DMS79 treated with DMSO at 0.1 percent for 48 hours (cell line): ENCODE measurements around the gene CHCHD6.
"Not testable (repeated sequence)": the region's sequence is repeated elsewhere in the genome, so short reads cannot be mapped to it uniquely, and the experiment has no call there.

Experiments used
- DNase-seq: peaks from one replicate; lab custom pipeline; 2025; lab: John Stamatoyannopoulos, UW

The CHCHD6 gene

DNA sequence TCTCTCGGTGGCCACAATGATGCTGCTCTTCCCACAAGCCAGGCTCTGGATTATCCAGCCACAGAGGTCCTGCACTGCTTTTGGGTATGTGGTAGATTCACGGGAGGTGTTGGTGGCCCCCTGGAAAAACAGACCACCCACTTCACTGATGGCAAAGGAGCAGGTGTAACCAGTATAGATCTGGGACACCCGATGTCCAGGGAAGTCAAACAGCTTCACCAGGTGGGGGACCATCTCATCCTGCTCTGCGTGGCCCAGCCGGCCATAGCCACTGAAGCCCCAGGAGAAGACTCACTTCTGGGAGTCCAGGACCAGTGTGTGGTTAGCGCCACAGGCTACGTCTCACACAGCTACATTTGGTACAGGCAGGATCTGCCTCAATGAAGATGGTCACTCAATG, 62.6 kb downstream of the CHCHD6 start:
- DNase-seq, result no peak

DNA sequence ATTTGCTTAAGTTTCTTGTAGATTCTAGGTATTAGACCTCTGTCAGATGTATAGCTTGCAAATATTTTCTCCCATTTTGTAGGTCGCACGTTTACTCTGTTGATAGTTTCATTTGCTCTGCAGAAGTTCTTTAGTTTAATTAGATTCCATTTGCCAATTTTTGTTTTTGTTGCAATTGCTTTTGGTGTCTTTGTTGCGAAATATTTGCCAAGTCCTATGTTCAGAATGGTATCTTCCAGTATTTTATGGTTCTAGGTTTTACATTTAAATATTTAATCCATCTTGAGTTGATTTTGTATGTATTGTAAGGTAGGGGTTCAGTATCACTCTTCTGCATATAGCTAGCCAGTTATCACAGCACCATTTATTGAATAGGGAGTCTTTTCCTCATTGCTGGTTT, 64.9 kb downstream of the CHCHD6 start:
- no peak for DNase-seq

DNA sequence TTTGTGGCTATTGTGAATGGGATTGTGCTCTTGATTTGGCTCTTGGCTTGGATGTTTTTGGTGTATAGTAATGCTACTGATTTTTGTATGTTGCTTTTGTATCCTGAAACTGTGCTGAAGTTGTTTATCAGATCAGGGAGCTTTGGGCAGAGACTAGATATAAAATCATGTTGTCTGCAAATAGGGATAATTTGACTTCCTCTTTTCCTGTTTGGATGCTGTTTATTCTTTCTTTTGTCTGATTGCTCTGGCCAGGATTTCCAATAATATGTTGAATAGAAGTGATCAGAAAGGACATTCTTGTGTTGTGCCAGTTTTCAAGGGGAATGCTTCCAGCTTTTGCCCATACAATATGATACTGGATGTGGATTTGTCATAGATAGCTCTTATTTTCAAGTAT, 66.1 kb downstream of the CHCHD6 start:
- DNase-seq, result no peak

DNA sequence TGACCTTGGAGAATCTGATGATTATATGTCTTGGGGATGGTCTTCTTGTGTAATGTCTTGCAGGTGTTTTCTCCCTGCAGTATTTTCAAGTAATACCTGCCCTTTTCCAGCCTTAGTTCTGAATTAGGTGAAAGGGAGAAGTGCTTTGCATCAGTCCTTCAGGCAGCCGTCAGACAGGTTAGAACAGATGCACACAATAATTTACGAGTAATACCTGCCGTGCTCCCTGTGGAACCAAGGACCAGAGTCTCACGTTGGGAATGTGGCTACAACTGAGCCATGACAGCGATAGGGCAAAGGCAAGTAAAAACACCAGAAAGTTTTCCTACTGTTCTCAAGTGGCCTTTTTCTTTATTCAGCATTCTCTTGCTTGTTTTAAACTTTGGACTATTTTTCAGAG, 69.1 kb downstream of the CHCHD6 start:
- DNase-seq, result peak; percentile 14

DNA sequence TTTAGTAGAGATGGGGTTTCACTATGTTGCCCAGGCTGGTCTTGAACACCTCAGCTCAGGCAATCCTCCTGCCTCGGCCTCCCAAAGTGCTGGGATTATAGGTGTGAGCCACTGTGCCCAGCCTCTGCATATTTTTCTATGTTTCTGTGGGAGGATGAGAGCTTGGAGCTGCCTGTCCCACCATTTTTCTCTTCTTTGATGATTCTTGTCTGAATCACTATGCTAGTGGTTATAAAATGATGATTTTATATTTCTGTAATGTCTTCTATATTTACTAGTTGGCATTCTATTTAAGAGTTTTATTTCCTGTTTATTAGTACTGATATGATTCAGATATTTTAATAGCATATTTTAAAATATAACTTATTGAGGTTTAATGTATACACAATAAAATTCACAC, 69.7 kb downstream of the CHCHD6 start:
- DNase-seq, result no peak

DNA sequence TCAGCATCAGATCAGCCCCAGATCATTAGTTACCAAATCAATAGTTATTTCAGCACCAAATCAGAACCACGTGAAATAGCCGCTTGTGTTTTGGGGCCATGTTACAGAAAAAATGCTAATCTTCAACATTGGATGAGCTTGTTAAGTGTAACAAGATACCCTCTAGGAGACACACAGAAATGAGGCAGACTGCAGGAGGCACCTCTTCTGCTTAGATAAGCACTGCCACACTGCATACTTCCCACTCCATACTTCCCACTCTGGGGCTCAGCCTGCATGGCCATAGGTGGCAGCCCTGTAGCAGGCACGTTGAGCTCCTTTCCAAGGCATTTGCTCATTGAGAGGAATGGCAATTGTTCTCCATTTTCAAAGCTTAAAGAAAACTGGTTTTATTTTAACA, 73.3 kb downstream of the CHCHD6 start:
- DNase-seq, result no peak

DNA sequence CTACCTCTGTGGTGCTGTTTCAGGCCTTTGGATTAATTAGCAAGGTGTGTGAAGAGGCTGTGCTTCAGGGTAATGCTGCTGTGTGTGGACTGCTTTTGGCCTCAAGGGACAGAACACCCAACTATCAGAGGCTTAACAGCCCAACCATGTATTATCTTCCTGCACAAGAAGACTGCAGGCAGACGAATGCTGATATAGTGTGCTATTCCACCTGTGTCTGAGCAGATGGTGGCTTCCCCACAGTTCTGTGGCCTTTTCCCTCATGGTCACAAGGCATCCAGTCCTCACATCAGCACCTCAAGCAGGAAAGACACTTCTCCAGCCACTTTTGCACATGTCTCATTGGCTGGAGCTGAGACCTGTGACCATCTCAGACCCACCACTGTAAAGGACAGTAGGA, 76.6 kb downstream of the CHCHD6 start:
- no peak for DNase-seq

DNA sequence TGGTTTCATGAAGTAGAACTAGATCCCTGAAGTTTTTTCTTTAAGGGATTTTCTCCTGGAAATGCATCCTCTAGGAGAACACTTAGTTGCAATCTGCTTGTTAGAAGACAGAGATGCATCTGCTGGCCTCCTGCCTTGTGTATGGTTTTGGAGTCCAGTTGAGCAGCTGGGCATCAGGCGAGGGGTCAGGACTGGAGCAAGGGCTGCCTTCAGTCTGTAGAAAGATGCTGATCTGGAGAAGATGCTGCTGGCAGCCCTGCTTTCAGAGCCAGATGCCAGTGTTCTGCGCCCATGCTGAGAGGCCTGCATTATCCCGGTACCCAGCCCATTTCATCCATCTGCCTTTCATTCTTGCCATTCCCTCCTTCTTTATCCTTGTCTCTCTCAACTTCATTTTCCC, 77.4 kb downstream of the CHCHD6 start:
- DNase-seq, result no peak

DNA sequence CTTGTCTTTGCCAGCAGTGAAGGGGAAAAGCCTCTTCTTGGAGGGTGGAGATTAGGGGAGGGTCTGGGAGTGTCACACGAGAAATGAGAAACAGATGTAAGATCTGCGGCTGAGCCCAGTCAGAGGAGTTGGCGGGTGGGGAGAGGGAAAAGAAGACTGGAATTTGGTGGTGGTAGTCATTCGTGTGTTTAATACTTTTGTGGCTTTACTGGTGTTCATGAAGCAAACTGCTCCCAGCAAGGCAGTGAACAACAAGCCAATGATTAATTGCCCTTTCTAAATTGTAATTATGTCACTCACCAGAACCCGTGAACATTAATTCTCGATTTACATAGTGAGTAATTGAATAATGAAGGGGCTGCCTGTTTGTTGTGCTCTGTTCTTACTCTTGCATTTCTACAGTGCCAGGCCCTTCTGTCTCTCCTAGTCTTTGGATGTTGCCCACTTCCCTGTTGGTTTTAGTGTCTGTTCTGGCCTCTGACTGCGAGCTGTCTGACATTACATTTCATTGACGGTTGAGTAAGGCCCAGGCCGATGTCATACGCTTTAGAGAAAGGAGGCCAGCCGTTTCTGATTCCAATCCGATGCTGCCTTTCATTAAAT, 78.0 kb downstream of the CHCHD6 start:
- DNase-seq, result no peak

DNA sequence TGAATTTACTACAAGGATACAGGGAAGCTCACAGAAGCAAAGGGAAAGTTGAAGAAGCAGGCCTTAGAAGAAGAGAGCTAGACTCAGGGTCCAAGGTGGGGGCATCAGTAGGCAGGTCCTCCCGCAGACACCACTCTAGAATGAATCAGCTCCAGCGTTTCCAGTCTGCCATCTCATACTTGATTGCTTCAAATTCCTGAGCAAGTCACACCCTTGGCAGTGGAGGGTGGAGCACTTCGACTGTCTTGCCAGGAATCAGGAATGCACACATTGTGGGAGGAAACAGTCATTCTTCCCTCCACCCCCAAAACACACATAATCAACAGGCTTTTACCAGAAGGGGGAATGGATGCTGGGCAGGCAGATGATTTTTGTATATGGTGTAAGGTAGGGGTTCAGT, 78.5 kb downstream of the CHCHD6 start:
- DNase-seq, result no peak

DNA sequence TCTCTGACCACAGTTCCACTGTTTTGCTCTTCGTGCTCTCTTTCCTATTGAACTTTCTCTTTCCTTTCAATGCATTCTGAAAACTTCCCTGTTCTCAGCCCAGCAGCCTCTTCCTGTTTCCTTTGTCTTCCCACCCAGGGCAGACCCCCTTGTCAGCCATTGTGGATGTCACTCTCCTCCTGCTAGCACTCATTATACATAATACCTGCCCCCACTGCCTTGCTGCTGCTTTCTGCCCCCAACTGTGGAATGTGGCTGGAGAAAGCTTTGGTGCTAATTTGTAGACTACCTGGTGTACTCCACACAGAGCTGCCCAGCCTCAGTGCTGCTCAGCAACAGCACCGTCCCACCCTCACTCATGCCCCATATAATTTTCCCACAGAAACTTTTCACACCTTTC, 80.2 kb downstream of the CHCHD6 start:
- DNase-seq, result no peak

DNA sequence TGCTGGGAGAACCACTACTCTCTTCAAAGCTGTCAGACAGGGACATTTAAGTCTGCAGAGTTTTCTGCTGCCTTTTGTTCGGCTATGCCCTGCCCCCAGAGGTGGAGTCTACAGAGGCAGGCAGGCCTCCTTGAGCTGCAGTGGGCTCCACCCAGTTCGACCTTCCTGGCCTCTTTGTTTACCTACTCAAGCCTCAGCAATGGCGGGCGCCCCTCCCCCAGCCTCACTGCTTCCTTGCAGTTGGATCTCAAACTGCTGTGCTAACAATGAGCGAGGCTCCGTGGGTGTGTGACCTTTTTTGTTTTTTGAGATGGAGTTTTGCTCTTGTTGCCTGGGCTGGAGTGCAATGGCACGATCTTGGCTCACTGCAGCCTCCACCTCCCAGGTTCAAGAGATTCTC, 87.3 kb downstream of the CHCHD6 start:
- not testable (repeated sequence) for DNase-seq

DNA sequence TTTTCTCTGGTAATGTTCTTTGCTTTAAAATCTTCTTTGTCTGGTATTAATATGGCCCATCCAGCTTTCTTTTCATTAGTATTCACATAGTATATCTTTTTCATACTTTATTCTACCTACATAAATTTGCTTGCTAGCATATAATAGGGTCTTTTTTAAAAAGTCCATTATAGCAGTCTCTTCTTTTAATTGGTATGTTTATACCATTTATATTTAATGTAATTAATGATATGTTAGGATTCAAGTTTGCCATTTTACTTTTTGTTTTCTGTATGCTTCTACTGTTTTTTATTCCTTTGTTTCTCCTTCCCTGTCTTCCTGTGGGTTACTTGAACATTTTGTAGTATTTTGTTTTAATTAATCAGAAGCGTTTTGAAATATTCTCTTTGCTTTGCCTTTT, 89.0 kb downstream of the CHCHD6 start:
- no peak for DNase-seq

DNA sequence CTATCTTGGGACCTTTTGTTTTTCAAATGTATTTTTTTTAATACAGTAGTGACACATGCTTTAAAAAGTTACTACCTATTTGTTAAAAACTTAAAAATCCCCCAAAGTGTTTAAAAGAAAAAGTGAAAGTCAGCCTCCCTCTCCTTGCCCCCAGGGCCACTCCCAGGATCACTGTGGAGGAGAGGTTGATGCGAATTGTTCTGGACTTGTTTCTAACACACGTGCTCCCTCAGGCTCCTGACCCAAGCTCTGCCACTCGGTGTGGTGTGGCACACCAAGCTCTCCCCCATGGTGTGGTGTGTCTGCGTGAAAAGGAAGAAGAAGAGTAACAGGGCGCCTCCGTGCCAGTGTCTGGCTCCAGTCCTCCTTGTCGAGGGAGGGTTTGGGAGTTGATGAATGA, 93.5 kb downstream of the CHCHD6 start:
- DNase-seq, result no peak

DNA sequence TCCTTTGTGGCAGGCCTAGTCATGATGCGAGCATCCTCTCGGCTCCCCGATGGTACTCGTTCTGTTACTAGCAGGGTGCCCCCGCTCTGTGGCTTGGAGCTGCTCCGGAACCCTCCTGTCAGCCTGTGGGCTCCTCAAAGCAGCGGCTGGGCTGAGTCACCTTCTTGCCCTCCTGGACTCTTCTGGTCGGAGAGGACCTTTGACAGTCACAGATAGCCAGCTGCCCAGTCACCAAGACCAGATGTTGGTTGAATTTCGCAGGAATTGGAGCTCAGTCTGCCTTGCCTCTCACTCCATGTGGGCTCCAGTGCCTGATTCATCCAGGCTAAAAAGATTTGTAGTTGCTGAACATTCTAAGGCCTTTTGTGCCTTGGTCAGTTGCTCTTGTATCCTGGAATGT, 94.5 kb downstream of the CHCHD6 start:
- DNase-seq, result no peak

DNA sequence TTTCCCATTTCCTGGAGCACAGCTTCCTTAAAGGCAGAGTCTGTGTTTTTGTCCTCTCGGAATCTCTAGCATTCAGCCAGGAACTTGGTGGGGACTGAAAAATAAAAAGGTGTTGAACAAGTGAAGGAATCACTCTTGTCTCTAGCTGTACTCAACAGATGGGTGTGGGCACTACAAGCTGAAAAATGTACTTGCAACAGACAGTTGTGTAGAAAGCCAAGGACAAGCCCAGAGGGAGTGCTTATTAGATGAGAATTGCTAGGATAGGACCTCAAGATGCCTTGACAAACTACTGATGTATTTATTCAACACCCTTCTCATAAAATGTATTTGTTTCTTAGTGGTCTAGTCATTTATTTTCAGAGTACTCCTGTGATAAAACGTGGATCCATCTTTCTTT, 95.1 kb downstream of the CHCHD6 start:
- DNase-seq, result no peak

DNA sequence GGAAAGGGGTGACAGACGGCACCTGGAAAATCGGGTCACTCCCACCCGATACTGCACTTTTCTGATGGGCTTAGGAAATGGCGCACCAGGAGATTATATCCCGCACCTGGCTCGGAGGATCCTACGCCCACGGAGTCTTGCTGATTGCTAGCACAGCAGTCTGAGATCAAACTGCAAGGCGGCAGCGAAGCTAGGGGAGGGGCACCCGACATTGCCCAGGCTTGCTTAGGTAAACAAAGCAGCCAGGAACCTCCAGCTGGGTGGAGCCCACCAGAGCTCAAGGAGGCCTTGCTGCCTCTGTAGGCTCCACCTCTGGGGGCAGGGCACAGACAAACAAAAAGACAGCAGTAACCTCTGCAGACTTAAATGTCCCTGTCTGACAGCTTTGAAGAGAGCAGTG, 97.3 kb downstream of the CHCHD6 start:
- DNase-seq, result not testable (repeated sequence)

DNA sequence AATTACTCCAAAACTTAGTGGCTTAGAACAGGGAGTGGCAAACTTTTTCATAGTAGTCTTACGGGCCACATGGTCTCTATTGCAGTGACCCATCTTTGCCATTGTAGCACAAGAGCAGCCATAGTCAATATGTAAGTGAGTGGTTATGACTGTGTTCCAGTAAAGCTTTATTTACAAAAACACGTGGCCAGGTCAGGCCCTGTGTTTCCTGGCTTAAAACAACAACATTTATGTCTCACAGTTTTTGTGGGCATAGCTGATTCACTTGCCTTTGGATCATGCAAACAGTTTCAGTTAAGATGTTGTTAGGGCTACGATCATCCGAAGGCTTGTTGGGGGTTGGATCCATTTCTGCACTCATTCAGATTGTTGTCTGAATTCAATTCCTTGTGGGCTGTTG, 103.8 kb downstream of the CHCHD6 start:
- no peak for DNase-seq

DNA sequence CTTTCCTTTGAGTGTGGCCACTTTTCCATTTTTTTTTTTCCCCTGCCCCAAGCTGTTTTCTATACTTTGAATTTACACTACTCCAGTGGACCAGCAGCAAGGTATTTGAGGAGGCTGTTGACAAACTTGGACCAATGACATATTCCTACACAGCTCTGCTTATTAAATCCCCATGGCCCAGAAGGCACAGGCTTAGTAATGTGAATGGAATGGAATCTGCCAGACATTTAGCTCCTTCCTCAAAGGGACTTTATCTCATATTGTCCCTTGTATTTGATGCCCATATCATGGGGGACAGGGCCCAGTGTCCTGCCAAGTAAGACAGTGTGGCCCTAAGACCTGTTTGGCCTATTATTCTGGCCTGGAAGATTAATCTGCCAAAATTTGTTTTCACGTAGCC, 107.5 kb downstream of the CHCHD6 start:
- no peak for DNase-seq

DNA sequence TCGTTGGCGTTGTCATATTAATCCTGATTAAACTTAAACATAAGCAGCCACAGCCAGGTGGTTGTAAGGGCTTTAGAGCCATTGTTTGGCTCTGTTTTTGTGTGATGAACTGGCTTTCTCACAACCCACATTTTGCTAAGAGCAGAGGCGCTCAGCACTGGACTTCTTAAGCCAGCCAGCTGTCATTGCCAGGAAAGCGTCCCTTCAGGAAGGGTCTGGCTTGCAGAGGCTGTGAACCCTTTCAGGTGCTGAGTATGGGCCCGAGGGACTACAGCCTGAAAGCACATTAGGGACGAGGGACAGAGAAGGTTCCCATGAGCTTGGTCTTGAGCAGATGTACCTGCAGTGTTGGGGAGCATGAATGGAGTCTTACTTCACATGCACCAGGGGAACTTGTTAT, 112.3 kb downstream of the CHCHD6 start:
- DNase-seq, result no peak

DNA sequence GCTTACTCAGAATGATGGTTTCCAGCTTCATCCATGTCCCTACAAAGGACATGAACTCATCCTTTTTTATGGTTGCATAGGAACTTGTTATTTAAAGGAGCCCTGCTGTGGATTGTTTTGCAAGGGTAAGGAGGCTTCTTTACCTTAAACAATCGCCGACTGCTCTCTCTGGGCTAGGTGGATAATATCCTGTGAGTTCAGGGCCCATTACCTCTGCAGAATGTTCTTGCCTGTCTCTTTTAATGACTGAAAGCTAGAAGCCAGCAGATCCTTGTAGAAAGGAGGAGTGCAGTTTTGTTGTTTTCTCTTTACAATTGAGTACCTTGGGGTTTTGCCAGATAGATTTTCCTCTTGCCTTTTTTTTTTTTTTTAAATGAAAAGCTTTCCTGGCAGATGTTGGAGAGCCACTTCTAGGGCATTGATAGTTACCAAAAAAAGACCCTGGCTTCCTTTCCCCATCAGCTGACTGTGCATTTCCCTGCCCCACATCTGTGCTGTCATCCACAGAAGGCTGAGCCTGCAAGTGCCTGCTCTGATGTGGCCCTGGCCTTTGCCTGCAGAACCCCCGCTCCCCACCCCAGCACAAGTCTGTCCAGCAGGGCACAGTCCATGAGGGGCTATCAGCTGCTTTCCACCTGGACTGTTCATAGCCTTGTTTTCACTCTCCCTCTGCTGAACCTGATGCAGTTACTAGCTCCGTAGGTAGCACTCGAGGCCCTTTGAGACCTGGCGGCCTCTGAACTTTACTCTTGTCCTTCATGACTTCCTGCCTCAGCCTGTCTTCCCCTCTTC, 113.1 kb downstream of the CHCHD6 start:
- peak; percentile 98 for DNase-seq

DNA sequence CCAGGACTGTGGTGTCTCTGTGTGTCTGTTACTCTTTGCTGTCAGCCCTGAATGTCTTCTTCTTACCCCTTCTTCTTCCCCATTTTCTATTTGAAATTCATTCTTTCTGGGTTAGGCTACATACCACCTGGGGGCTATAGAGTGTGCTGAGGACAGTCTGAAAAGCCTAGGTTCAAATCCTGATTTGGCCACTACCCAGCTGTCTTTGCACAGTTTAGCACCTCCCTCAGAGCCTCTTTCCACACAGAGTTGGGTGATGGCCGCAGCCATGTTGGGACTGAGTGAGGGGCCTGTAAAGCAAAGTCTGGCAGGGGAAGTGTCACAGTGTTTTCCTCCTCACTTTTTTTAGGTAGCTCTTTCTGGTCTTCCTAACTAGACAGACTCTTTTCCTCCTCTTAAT, 113.7 kb downstream of the CHCHD6 start:
- no peak for DNase-seq

DNA sequence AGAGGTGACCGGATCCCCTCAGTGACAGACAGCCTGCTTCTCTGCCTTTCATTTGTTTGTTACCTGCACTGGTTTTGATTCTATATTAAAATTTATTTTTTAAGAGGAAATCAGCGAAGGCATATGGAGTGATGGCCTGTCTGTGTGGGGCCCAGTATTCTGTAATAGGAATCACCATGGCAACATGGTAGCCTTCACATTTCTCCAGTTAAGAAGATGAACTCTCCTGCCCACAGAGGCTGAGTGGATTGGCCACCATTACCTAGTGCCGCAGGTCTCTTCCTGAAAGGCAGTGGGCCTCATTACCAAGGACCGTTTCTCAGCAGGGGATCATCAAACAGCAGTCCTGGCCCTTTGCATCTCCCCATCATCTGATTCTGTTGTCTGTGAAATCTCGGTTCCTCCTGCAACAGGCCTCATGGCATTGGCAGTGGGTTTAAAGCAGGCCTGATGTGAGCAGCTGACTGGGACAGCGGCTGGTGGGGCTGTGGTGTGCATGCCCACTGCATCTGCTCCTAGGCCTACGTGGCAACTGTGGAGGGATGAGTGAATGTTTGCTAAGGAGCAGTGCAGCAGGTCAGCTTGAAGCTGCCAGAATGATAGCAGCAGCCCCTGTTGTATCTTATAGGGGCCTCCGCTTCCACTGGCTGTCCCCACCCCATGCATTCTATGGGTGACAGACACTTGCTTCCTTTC, 114.5 kb downstream of the CHCHD6 start:
- no peak for DNase-seq
